ENCODE results near the gene TTC39A.

TTC39A gene

DNA sequence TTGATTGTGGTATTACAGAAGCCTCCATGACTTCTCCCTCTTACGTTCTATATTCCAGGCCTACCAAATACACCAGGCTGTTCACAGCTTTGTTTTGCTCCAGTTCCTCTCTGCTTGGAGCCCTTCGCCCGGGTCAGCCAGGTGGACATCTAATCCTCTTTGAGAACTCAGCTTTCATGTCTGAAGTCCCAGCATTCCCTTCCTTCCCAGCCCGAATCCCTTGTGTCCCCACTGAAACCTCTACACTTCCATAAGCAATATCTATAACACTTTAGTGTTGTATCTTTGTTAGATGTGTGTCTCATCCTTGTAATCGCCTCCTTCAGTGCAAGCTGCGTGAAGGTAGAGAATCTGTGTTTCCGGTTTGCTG is 92.3 kb downstream of the TTC39A start:
- DNase-seq = peak; percentile 35
- TF ChIP-seq, protein P1, sequence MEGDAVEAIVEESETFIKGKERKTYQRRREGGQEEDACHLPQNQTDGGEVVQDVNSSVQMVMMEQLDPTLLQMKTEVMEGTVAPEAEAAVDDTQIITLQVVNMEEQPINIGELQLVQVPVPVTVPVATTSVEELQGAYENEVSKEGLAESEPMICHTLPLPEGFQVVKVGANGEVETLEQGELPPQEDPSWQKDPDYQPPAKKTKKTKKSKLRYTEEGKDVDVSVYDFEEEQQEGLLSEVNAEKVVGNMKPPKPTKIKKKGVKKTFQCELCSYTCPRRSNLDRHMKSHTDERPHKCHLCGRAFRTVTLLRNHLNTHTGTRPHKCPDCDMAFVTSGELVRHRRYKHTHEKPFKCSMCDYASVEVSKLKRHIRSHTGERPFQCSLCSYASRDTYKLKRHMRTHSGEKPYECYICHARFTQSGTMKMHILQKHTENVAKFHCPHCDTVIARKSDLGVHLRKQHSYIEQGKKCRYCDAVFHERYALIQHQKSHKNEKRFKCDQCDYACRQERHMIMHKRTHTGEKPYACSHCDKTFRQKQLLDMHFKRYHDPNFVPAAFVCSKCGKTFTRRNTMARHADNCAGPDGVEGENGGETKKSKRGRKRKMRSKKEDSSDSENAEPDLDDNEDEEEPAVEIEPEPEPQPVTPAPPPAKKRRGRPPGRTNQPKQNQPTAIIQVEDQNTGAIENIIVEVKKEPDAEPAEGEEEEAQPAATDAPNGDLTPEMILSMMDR (IDR thresholded peaks at IDR 0.05) = no peak
- Mint-ChIP-seq H3K9me3 (no peaks in the 10 kb centered on the region), H3K27me3 (ENCODE audit: low read depth, poor library complexity) (peaks cover 10% of the 10 kb centered on the region), H3K27ac (no peak overlapping the region), H3K36me3 (ENCODE audit: low read depth) (peaks cover 3% of the 10 kb centered on the region), H3K4me1 (peaks cover 20% of the 10 kb centered on the region), H3K4me3 (no peak overlapping the region)

DNA sequence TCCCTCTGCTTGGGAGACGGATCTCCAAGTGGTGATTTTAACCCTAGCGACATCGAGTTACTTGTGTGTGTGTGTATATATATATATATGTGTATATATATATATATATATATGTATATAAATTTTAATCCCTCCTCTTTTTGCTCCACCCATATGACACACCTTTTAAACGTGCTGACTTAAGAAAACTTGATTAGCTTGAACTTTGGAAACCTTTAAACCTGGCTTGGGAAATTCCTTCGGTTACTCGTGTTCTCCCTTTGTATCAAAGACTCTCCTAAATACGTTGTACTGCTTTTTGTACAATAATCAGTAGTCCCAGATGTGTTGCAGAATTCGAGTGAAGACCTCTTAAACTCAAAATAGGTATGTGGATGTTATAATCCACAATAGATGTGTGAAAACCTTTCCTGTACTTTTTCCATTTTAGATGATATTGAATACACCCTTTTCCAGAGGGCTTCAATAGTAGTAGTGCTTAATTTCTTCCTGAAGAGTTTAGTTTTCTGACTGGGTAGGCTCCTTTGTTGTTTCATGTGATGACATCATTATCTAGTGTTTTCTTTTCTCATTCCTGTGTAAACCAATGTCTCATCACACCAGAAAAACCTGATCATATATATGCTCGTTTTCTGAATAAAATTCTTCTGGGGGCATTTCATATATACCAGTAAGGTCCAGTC is 92.9 kb downstream of the TTC39A start:
- peaks cover 10% of the 10 kb centered on the region for H3K27me3 Mint-ChIP-seq (ENCODE audit: low read depth, poor library complexity)
- no peaks in the 10 kb centered on the region for H3K36me3 Mint-ChIP-seq (ENCODE audit: low read depth)
- DNase-seq = no peak
- TF ChIP-seq, protein P1 (IDR thresholded peaks at IDR 0.05) = no peak
- H3K4me1 Mint-ChIP-seq = peaks cover 20% of the 10 kb centered on the region
- no peak overlapping the region for H3K27ac Mint-ChIP-seq
- no peaks in the 10 kb centered on the region for H3K9me3 Mint-ChIP-seq
- no peak overlapping the region for H3K4me3 Mint-ChIP-seq

Measured in nephron progenitor cell (in vitro differentiated cells).